ENCODE measurements around the gene MSH3.
"Not testable (repeated sequence)": the region's sequence is repeated elsewhere in the genome, so short reads cannot be mapped to it uniquely, and the experiment has no call there.

The MSH3 gene

GRCh38 chr5:80755626-80756025 lies 101.2 kb downstream of the MSH3 start:
- no peak for DNase-seq (ENCODE audit: low read depth in 2 of 2)

GRCh38 chr5:80756292-80756691 lies 101.8 kb downstream of the MSH3 start:
- DNase-seq (ENCODE audit: low read depth in 2 of 2): no peak

GRCh38 chr5:80757290-80757689 lies 102.8 kb downstream of the MSH3 start:
- no peak for DNase-seq (ENCODE audit: low read depth in 2 of 2)

GRCh38 chr5:80759866-80760577 lies 105.6 kb downstream of the MSH3 start:
- DNase-seq (ENCODE audit: low read depth in 2 of 2): peak in 1 of 2 donors; percentile 18

- DNase-seq (ENCODE audit: low read depth in 2 of 2): no peak
Observed at GRCh38 chr5:80760680-80761079, 106.2 kb downstream of the MSH3 start.

- DNase-seq (ENCODE audit: low read depth in 2 of 2): no peak
Observed at GRCh38 chr5:80761176-80761575, 106.7 kb downstream of the MSH3 start.

GRCh38 chr5:80761966-80762365 lies 107.5 kb downstream of the MSH3 start:
- no peak for DNase-seq (ENCODE audit: low read depth in 2 of 2)

- no peak for DNase-seq (ENCODE audit: low read depth in 2 of 2)
Observed at GRCh38 chr5:80762573-80762972, 108.1 kb downstream of the MSH3 start.

GRCh38 chr5:80763211-80763610 lies 108.8 kb downstream of the MSH3 start:
- no peak for DNase-seq (ENCODE audit: low read depth in 2 of 2)

GRCh38 chr5:80763873-80764647 lies 109.6 kb downstream of the MSH3 start:
- DNase-seq (ENCODE audit: low read depth in 2 of 2): no peak

- no peak for DNase-seq (ENCODE audit: low read depth in 2 of 2)
Observed at GRCh38 chr5:80764786-80765185, 110.3 kb downstream of the MSH3 start.

- no peak for DNase-seq (ENCODE audit: low read depth in 2 of 2)
Observed at GRCh38 chr5:80777347-80778287, 123.2 kb downstream of the MSH3 start.

GRCh38 chr5:80780024-80780423 lies 125.6 kb downstream of the MSH3 start:
- no peak for DNase-seq (ENCODE audit: low read depth in 2 of 2)

GRCh38 chr5:80780761-80781285 lies 126.4 kb downstream of the MSH3 start:
- no peak for DNase-seq (ENCODE audit: low read depth in 2 of 2)

- DNase-seq (ENCODE audit: low read depth in 2 of 2): no peak
Observed at GRCh38 chr5:80781356-80781755, 126.9 kb downstream of the MSH3 start.

GRCh38 chr5:80782626-80783025 lies 128.2 kb downstream of the MSH3 start:
- no peak for DNase-seq (ENCODE audit: low read depth in 2 of 2)

- DNase-seq (ENCODE audit: low read depth in 2 of 2): not testable (repeated sequence)
Observed at GRCh38 chr5:80783751-80784150, 129.3 kb downstream of the MSH3 start.

GRCh38 chr5:80784451-80784850 lies 130.0 kb downstream of the MSH3 start:
- no peak for DNase-seq (ENCODE audit: low read depth in 2 of 2)

- DNase-seq (ENCODE audit: low read depth in 2 of 2): not testable (repeated sequence)
Observed at GRCh38 chr5:80789319-80790016, 135.0 kb downstream of the MSH3 start.

- DNase-seq (ENCODE audit: low read depth in 2 of 2): no peak
Observed at GRCh38 chr5:80790698-80791097, 136.2 kb downstream of the MSH3 start.

GRCh38 chr5:80793354-80793753 lies 138.9 kb downstream of the MSH3 start:
- no peak for DNase-seq (ENCODE audit: low read depth in 2 of 2)
